T1000 (cell line): Measurements from ENCODE around the gene CPT1B.
"Not testable (repeated sequence)": the region's sequence is repeated elsewhere in the genome, so short reads cannot be mapped to it uniquely, and the experiment has no call there.

Experiments
- DNase-seq: peaks from one replicate; lab custom pipeline; 2025; ENCODE audit warnings: mixed read lengths; lab: John Stamatoyannopoulos, UW

Gene CPT1B

DNA sequence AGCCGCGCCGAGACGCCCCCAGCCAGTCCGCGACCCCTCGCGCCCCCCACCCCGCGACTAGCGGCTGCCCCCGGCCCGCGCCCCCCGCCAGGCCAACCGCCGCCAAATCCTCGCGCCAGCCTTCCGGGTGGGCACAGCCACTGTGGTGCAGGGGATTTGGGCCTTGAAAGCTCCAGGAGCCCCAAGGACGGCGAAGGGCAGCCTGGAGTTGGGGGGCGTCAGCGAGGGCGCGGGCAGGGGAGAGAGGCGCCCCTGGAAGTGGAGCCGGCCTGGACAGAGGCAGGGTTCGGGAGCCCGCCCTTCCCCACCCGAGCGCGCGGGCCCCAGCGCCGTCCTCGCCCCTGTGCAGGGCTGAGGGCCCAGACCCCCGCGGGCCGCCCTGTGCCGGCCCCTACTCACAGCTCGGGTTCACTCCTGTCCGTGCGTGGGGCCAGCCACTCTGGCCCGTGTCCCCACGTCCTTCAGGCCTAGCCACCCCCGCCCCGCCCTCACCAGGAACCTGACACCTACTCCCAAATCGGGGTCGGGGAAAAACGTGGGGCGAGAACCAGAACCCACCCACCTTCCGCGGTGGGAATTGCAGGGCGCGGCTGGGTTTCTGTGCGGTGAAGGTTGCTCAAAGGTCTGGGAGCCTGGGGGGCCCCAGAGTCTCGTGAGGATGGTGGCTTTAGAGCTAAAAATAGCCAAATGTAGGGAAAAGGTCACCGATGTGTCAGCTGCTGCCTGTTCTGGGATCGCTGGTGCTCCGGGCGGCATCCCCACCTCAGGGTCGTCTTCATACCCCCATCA is at the start of gene CPT1B:
Gene CPT1B (minus strand): TSS at position 441 of the 789 bp plus-strand sequence. CDS start 512 bp downstream, outside the sequence.
- no peak for DNase-seq

GRCh38 chr22:50626850-50627641 is 48.8 kb upstream of the CPT1B start:
- DNase-seq = no peak

GRCh38 chr22:50626314-50626849 is 48.2 kb upstream of the CPT1B start:
- DNase-seq = no peak

DNA sequence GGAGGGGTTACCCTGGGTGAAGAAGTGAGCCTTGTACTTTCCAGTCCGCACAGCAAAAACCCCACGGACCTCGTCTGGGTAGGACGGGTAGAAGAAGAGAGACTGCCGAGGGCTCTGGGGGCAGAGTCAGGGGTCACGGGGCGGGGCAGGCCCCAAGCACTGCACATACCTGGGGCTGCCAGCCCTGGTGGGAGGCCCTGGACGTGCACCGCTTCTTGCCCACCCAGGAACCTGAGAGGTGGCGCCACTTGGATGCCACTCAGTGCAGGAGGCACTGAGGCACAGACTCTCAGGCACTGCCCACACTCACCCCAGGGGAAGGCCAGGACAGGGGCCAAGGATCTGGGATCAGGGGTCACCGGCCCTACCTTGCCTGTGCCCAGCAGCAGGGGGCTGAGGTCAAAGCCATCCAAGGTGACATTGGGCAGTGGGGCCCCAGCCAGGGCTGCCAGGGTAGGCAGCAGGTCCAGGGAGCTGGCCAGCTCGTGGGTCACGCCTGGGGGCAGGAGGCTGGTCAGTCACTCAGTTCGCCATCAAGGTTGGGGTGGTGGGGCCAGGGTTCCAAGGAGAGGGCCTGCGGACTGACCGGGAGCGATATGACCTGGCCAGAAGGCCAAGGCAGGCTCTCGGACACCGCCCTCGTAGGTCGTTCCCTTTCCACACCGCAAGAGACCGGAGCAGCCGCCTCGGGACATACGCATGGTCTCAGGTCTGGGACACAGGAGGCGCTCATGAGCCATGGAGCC is 47.5 kb upstream of the CPT1B start:
- DNase-seq = no peak

DNA sequence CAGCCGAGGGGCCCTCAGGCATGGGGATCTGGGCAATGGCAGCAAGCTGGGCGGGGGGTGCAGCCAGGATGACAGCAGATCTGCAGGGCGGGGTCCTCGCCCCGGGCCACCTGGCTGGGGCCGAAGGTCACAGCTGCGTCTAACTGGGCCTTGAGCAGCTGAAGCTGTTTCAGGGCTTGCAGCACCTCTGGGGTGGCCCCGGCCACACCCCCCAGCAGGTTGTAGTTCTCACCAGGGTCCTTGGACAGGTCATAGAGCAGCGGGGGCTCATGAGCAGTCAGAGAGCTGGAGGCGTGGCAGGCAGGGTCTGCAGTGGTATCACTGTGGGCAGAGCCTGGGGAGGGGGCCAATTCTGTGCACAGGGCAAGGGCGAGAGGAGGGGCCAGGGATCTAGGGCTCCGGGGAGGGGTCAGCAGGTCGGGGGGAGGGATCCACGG is 46.9 kb upstream of the CPT1B start:
- no peak for DNase-seq

DNA sequence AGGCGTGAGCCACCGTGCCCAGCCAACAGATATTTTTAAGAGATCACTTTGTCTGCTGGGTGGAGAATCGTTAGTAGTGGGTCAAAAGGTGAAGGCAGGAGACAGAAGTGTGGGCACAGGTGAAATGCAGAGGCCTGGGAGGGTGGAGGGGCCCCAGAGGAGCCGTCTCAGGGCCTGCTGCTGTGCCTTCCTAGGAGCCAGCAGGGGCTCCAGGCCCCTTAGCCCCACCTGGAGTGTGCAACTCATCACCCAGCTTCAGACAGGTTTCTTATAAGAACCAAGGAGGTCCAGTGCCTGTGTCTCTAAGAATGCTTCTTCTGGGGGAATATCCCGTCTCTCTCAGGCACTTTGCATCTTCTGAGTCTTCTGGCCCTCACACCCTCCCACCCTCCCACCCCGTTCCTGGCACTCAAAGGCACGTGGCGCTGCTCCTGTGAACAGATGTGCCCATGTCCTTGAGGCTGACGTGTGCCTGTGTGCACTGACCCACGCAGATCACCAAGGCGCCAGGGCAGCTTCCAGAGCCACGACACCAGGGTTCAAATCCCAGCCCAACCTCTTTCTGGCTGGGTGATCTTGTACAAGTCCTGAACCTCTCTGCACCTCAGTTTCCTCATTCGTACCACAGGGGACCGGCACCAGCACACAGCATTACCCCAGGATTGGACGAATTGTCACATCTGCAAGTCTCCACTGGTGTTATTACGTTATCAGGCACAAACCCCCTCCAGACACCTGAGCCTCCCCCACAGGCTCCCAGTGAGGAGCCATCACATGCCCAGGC is 46.3 kb upstream of the CPT1B start:
- DNase-seq = no peak

DNA sequence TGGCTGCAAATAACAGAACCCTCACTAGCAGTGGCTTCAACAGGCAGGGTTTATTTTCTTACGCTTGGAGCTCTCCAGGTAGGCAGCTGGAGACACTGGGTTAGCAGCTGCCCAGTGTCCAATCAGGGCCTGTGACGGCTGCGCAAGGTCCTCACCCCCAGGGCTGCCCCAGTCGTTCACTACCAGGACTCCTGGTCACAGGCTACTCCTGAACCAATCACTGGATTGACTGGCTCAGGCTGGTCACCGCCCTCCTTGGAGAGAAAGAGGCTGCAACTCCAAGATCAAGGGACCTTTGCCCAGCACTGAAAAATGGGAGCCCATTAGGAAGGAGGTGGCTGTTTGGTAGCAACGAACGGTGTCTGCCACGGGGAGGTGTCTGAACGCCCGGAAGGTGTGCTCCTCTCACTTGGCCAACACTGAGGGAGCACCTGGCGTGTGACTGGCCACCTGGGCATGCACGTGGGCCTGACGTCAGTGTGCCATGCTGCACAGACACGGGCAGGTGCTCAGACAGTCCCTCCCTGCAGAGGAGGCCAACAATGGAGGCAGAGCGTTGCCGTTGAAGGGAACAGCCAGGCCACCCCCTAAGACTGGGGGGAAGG is 44.6 kb upstream of the CPT1B start:
- DNase-seq = no peak

DNA sequence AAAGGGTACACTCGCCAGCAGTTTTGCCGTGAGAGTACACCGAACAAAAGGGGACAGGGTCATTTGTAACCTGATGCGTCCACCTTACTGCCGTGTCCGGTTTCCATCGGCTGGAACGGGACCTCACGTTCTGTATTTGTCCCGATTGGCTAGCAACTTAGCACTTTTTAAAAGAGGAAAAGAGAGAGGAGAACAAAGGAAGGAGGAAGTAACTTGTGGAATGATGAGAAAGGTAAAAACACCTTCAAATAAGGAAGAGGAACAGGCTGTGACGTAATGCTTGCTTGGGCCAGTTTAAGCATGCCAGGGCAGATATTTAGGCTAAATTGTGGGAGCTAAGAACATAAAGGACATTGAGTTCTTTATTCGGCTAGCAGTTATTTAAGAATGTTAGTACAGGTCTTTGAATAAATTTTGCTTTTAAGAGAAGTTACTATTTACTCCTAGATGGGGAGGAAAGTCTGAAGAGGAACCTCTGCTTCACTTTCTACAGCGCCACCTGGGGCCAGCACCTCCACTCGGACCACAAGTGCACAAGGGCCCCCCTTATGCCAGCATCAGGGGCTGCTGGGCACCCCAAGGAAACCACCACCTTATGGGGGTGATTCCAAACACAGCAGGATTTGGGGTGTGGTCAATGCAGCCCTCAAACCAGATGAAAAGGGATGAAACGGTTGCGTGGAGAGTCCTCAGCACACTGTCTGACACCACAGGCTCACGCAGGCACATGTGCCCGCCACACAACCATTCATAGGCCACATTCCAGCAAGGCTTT is 43.9 kb upstream of the CPT1B start:
- DNase-seq = no peak

GRCh38 chr22:50621356-50621880 is 43.2 kb upstream of the CPT1B start:
- no peak for DNase-seq

- DNase-seq = no peak
These were observed 42.5 kb upstream of the CPT1B start for GRCh38 chr22:50620593-50621355.

DNA sequence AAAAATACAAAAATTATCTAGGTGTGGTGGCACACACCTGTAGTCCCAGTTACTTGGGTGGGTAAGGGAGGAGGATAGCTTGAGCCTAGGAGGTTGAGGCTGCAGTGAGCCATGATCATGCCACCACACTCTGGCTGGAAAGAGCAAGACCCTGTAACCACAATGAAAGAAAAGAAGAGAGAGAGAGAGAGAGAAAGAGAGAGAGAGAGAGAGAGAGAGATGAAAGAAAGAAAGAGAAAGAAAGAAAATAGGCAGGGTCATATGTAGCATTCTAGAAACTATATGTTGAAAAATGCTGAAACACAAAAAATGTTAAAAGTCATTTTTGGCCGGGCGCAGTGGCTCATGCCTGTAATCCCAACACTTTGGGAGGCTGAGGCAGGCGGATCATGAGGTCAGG is 36.1 kb upstream of the CPT1B start:
- DNase-seq = not testable (repeated sequence)

DNA sequence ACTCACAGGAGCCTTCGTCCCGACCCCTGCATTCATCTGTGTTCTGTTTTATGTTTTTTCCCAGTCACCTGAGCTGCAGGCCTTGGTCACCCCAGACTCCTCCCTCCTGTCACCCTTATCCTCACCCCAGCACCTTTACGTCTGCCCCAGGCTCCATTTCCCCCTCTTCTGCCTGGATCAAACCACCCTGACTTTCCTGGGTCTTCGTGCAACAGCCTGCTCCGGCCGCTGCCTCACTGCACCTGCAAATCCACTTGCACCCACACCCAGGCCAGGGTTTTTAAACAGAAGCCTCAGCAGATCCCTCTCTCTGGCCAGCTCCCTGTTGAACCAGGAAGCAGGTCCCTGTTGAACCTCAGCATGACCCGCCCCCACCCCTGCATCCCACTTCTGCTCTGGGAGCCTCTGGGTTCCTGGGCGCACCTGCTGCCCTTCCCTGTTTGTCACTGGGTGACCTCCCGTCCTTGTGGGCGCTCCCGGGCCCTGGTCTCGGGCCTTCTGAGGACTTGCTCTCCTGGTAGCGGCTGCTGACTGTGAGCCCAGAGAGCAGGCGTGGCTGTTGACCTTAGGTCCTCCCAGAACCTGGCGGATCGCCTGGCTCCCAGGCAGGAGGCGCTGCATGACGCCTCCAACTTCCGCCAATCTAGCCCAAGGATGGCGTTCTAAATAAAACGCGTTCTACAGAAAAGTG is 35.2 kb upstream of the CPT1B start:
- DNase-seq = no peak

- DNase-seq = no peak
These were observed 34.4 kb upstream of the CPT1B start for GRCh38 chr22:50612528-50613221.

DNA sequence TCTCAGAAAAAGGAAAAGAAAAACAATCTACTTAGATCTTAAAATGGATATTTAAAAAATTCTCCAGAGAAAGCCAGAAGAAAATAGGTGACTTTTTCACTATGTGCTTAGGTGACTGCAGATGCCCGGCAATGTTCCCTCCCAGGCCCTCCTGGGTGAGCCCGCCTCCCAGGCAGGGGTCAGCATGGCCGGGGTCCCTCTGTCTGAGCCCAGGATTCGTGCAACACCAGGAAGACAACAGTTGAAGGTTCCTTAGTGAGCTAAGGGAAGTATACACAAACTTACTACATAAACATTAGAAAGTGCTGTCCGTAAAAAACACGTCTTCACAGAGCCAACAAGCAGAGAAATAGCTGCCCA is 33.9 kb upstream of the CPT1B start:
- no peak for DNase-seq

DNA sequence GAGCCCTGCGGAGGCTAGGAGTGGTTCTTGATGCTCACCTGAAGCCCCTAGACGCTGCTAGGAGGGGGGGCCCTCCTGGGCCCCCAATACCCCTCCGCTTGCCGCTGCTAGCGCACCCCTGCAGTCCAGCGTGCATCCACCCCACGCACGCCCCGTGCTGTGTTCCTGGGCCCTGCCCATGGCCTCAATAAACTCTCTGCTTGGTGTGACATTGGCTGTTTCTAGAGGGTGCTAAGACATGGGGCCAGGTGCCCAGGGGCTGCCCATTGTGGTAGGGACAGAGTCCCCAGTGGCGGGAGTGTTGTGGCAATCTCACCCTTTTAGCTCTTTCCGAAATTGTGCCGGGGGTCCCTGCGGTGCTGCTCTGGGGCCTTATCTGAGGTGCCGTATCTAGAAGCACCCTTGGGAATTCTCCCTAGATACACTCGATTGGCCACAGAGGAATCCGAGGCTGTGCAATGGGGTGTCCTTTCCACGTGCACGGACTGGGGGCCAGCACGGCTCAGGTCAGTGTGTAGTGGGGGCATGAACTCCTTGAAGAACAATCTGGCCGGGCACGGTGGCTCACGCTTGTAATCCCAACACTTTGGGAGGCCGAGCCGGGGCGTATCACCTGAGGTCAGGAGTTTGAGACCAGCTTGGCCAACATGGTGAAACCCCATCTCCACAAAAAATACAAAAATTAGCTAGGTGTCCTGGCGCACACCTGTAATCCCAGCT is 33.3 kb upstream of the CPT1B start:
- no peak for DNase-seq

DNA sequence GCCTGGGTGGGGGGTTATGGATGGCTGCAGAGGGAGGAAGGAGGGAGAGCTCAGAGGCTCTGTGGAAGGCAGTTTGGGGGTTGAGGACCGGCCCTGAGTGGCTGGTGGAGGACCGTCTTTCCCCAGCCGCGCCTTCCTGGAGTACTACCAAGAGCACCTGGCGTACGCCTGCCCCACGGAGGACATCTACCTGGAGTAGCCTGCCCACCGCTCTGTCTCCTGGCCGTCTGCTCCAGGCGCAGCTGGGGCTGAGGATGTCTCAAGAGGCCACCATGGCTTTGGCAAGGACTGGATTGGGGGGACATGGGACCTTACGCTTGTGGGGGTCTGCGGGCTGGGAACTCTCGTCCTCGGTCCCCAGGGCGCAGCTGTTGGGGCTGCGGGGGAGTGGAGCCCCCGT is 32.4 kb upstream of the CPT1B start:
- no peak for DNase-seq

GRCh38 chr22:50610041-50610451 is 31.8 kb upstream of the CPT1B start:
- no peak for DNase-seq
